Activated T-cell treated with anti-CD3 and anti-CD28 coated beads, Interleukin-2, amount 50 U/mL, for 72 hours (primary cell): Measurements from ENCODE around the gene LTBP1. TPM values are rescaled to one million over a fixed set of nuclear protein-coding genes. Genes with fewer than 3 reads are reported as not detected.

Experiments used
- ATAC-seq, 2 donors: fragments of 150-1000 bp; cut with Tn5 transposase; replicated peaks in 1 of 2; 2 replicates each; pipeline ENCODE4 v1.10.0; 2021; ENCODE audit warnings: moderate library complexity in 2 of 2, mild to moderate bottlenecking in 1 of 2
- DNase-seq, 2 donors: peaks; one replicate each; pipeline ENCODE4 v3.0.0; 2021 to 2022; ENCODE audit warnings: mixed read lengths in 1 of 2
- H3K27ac Mint-ChIP-seq: one replicate; pipeline ENCODE4 v1.8.0; 2022; ENCODE audit warnings: mild to moderate bottlenecking, moderate library complexity, mixed read lengths
- H3K27me3 Mint-ChIP-seq: one replicate; pipeline ENCODE4 v1.8.0; 2022; ENCODE audit warnings: low read depth, mixed read lengths
- H3K36me3 Mint-ChIP-seq, 2 donors: one replicate each; pipeline ENCODE4 v1.8.0; 2022; ENCODE audit warnings: mixed read lengths in 2 of 2, mild to moderate bottlenecking in 1 of 2; ENCODE audit not compliant: insufficient read depth in 2 of 2
- H3K4me1 Mint-ChIP-seq: one replicate; pipeline ENCODE4 v1.8.0; 2022; ENCODE audit warnings: low read depth, mixed read lengths
- H3K4me3 Mint-ChIP-seq, 2 donors: one replicate each; pipeline ENCODE4 v1.8.0; 2022; ENCODE audit warnings: mild to moderate bottlenecking in 2 of 2, mixed read lengths in 2 of 2, moderate library complexity in 2 of 2
- H3K9me3 Mint-ChIP-seq, 2 donors: one replicate each; pipeline ENCODE4 v1.8.0; 2022; ENCODE audit warnings: mixed read lengths in 2 of 2
- total RNA-seq, 2 donors: library from RNA; stranded (reverse); gene quantifications; one replicate each; pipeline ENCODE4 v1.2.3, GENCODE V29; 2022

LTBP1 gene
- total RNA-seq, 2 donors from 2014 or later: 0.50 to 0.67 TPM

DNA sequence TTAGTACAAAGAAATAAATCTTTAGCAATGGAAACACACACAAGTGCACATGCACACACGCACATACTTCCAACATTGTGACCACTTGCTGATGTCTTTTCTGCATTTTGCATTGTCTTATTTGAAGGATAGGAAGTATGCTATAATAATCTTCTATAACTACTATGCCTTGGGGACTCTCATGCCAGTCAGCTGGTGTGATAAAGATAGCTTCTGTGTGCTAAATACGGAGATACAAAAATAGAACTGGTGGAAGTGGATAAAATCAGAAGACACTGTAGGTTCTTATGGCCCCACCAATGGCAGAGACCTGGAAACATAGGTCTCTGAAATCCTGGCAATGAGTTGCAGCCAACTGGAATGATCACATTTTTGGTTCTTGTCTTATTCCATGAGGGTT lies 498.2 kb downstream of the LTBP1 start:
- DNase-seq (no peak), ATAC-seq (no peak)
- H3K9me3 Mint-ChIP-seq: no peaks in the 10 kb centered on the region
- H3K4me1 Mint-ChIP-seq: no peaks in the 10 kb centered on the region
- H3K27me3 Mint-ChIP-seq: no peaks in the 10 kb centered on the region
- no peak overlapping the region for H3K4me3 Mint-ChIP-seq
- no peak overlapping the region for H3K27ac Mint-ChIP-seq
- H3K36me3 Mint-ChIP-seq: no peaks in the 10 kb centered on the region

DNA sequence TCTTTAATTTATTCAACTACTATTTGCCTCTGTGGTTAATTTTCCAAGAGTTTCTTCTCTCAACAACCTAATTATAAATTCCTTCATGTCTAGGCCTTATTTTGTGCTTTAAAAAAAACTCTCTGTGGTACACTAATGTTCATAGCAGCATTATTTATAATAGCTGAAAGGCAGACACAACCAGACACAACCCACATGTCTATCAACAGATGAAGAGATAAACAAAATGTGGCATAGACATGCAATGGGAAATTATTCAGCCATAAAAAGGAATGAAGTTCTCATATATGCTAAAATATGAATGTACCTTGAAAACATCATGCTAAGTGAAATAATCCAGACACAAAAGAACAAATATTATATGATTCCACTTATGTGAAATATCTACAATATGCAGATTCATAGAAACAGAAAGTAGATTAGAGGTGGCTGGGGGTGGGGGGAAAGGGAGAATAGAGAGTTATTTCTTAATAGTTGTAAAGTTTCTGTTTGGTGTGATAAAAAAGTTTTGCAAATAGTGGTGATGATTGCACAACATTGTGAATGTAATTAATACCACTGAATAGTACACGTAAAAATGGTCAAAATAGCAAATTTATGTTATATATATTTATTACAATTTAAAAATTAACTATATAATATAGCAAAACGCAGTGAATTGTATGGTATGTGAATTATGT lies 501.6 kb downstream of the LTBP1 start:
- H3K27ac Mint-ChIP-seq: no peak overlapping the region
- H3K36me3 Mint-ChIP-seq: peaks cover 0 to 6% of the 10 kb centered on the region in 2 donors
- H3K27me3 Mint-ChIP-seq: no peaks in the 10 kb centered on the region
- DNase-seq (no peak), ATAC-seq (no peak)
- no peak overlapping the region for H3K4me3 Mint-ChIP-seq
- peaks cover 6 to 8% of the 10 kb centered on the region in 2 donors for H3K9me3 Mint-ChIP-seq
- H3K4me1 Mint-ChIP-seq: no peaks in the 10 kb centered on the region
